ENCODE data around the gene COMMD8.

- TF ChIP-seq, protein P1, sequence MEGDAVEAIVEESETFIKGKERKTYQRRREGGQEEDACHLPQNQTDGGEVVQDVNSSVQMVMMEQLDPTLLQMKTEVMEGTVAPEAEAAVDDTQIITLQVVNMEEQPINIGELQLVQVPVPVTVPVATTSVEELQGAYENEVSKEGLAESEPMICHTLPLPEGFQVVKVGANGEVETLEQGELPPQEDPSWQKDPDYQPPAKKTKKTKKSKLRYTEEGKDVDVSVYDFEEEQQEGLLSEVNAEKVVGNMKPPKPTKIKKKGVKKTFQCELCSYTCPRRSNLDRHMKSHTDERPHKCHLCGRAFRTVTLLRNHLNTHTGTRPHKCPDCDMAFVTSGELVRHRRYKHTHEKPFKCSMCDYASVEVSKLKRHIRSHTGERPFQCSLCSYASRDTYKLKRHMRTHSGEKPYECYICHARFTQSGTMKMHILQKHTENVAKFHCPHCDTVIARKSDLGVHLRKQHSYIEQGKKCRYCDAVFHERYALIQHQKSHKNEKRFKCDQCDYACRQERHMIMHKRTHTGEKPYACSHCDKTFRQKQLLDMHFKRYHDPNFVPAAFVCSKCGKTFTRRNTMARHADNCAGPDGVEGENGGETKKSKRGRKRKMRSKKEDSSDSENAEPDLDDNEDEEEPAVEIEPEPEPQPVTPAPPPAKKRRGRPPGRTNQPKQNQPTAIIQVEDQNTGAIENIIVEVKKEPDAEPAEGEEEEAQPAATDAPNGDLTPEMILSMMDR (IDR thresholded peaks at IDR 0.05), result no peak
- TF ChIP-seq POLR2AphosphoS5 (IDR thresholded peaks at IDR 0.05), result no peak
- TF ChIP-seq POLR2A (IDR thresholded peaks at IDR 0.05), result no peak
Measured at GRCh38 chr4:47410271-47410670, 53.2 kb downstream of the COMMD8 start.
